Activated T-cell treated with anti-CD3 and anti-CD28 coated beads for 24 hours (primary cell): ENCODE measurements around the gene ZNF79.
"Not testable (repeated sequence)": the region's sequence is repeated elsewhere in the genome, so short reads cannot be mapped to it uniquely, and the experiment has no call there.

Experiments
- DNase-seq: peaks from one replicate; pipeline ENCODE4 v3.0.0-alpha.2; 2020; ENCODE audit warnings: low read depth

Gene ZNF79

DNA sequence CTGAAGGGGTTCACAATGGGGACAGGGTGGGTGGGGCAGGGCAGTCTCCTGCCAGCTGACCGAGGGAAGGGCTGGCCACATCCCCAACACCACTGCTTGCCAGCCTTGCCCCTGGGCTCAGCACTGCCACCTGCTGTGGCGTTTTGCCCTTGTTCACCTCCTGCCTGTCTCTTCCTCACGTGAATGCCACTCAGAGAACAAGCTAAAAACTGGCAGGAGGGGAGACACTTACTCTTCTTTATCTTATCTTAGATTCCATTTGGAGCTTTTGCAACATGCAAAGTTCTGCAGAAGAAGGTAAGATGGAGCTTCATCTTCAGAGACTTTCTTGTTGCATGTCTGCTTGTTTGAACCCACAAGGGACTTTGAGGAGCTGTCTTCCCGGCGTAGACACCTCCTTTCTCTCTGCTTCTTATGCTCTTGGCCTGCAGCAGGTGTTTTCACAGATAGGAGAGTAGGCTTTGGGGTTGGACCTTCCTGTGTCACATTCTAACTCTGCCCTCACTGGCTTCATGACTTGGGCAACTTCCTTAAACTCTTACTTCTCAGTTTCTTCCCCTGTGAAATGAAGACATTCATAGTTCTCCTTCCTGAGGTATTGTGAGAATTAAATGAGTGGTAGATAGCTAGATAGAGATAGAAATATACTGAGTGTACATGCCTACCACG is 31.3 kb downstream of the ZNF79 start:
- DNase-seq = no peak

- no peak for DNase-seq
These were observed 33.2 kb downstream of the ZNF79 start for GRCh38 chr9:127457191-127457878.

DNA sequence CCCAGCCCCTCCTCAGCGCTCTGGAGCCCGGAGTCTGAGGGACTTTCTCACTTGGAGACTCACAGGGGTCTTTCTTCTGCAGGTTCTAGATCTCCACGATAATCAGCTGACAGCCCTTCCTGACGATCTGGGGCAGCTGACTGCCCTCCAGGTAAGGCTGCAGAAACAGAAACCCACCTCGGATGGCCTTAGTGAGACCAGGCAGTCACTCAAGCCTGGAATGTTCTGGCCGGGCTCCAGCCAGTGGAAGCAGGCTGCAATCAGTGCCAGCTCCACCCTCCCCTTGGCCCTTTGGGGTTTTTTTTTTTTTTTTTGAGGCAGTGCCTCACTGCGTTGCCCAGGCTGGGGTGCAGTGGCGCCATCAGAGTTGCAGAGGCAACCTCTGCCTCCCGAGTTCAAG is 34.7 kb downstream of the ZNF79 start:
- DNase-seq = no peak

DNA sequence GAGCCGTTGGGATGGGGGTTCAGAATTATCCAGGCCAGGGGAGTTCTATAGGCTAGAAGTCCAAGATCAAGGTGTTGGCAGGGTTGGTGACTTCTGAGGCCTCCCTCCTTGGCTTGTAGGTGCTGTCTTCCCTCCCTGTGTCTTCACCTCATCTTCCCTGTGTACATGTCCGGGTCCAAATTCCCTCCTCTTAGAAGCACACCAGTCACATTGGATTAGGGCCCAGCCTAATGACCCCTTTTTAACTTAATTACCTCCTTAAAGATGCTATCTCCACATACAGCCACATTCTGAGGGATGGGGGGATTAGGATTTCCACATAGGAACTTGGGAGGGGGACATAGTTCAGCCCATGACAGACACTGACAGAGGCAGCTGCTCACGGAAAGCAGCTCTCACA is 39.2 kb downstream of the ZNF79 start:
- DNase-seq = no peak

DNA sequence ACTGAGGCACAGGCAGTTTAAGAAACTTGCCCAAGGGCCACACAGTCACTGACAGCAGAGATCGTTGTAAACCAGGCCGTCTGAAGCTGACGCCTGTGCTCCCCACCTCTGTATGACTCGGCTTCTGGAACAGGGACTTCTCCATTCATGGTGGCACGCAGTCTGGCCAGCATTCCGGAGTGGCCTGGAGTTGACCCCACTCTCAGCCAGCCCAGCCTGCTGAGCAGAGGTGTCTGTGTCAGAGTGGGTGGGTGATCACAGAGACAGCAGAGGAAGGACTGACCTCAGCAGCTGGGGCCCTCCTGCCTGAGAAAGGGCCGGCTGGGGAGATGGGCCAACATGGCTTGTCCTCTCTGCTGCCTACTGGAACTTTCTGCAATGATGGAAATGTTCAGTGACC is 39.7 kb downstream of the ZNF79 start:
- no peak for DNase-seq

GRCh38 chr9:127466407-127466917 is 42.3 kb downstream of the ZNF79 start:
- DNase-seq = not testable (repeated sequence)

- DNase-seq = no peak
These were observed 43.4 kb downstream of the ZNF79 start for GRCh38 chr9:127467621-127468020.

GRCh38 chr9:127470662-127471061 is 46.5 kb downstream of the ZNF79 start:
- no peak for DNase-seq

DNA sequence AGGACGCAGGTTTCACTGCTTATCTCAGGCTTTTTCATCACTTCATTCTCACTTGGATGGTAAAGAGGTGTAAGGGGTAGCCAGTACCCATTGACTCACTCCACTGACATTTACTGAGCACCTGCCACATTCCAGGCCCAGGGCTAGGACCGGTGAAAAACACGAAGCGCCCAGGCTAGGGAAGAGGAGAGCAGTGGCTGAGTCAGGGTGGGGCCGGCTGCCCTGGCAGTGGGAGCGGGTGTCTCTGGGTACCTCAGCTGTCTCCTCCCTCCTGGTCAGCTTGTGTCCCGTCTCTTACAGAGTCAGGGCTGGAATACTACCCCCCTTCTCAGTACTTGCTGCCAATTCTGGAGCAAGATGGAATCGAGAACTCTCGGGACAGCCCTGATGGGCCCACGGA is 49.3 kb downstream of the ZNF79 start:
- DNase-seq = no peak

DNA sequence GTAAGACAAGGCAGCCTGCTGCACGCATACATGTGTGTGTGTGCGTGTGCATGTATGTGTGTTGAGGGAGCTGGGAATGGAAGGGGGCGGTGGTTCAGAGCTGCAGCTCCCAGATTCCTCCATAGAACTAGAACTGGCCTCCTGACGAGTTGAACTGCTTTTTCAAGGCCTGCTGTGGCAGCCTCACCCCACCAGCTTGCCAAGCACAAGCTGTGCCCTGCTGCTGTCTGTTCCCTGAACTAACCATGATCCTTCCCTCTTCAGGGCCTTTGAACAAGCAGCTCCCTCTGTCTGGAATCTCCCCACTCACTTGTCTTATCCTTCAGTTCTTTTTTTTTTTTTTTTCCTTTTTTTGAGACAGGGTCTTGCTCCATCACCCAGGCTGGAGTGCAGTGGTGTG is 49.8 kb downstream of the ZNF79 start:
- no peak for DNase-seq

- no peak for DNase-seq
These were observed 50.4 kb downstream of the ZNF79 start for GRCh38 chr9:127474592-127474991.

GRCh38 chr9:127479507-127480081 is 55.4 kb downstream of the ZNF79 start:
- no peak for DNase-seq

GRCh38 chr9:127482662-127483061 is 58.5 kb downstream of the ZNF79 start:
- DNase-seq = no peak

GRCh38 chr9:127485995-127486394 is 61.8 kb downstream of the ZNF79 start:
- DNase-seq = no peak

DNA sequence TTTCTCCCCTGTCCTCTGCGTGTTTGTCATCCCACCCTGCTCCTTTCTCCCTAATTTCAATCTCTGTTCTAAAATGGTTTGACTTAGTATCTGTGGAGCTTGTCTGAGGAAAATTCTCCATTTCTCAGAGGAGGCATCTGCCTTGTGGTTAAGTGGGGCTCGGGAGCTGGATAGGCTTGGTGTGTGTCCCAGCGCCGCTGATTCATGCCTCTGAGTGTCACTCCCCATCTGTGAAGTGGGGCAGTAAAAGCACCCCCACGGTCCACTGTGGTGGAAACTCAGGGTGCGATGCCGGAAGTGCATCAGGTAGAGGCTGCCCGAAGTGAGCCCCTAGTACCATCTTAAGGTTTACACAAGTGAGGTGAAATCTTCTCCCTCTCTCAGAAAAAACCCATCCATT is 64.8 kb downstream of the ZNF79 start:
- DNase-seq = no peak

GRCh38 chr9:127489471-127490115 is 65.4 kb downstream of the ZNF79 start:
- no peak for DNase-seq

- no peak for DNase-seq
These were observed 66.5 kb downstream of the ZNF79 start for GRCh38 chr9:127490535-127491230.

GRCh38 chr9:127491516-127491915 is 67.3 kb downstream of the ZNF79 start:
- DNase-seq = no peak

- DNase-seq = no peak
These were observed 68.4 kb downstream of the ZNF79 start for GRCh38 chr9:127492616-127493015.

DNA sequence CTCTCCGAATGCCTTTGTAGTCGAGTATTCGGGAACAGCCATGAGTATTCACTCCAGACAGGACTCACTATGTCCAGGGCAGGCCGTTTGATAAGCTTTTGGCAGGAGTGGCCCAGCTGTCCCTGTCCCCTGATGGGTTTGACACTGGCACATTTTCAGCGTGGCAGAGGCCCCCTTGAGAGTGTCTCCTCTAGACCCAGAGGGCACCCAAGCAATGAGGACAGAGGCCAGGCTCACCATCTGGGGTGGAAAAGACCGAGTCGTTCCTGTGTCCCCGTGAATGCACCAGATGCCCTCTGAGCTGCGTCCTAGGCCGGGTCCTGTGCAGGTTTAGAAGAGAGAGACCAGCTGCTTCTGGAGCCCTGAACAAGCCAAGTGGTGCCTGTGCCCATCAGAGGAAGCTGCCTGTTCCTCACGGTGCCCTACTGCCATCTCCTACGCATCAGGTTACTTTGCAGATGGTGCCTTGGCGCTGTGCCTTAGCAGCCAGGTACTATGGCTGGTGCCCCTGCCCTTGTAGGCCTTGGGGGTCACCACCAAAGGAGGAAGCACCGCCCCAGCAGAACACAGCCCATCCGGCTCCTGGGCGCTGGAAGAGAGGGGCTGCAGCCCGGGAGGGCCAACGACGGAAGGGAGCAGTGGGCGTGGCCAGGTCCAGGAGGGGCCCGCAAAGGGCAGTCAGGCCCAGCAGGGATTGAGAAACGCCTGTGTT is 69.6 kb downstream of the ZNF79 start:
- DNase-seq = no peak

GRCh38 chr9:127494304-127494702 is 70.1 kb downstream of the ZNF79 start:
- DNase-seq = no peak
